HG02852 (cell line): ENCODE data around the gene TMEM8B.
"Not testable (repeated sequence)": the region's sequence is repeated elsewhere in the genome, so short reads cannot be mapped to it uniquely, and the experiment has no call there.

Source experiments
- ATAC-seq: cut with Tn5 transposase; IDR thresholded peaks from one replicate; pipeline ENCODE4 v1.9.1; 2021; ENCODE audit warnings: mild to moderate bottlenecking, moderate library complexity; ENCODE audit not compliant: unreplicated experiment

Gene TMEM8B

DNA sequence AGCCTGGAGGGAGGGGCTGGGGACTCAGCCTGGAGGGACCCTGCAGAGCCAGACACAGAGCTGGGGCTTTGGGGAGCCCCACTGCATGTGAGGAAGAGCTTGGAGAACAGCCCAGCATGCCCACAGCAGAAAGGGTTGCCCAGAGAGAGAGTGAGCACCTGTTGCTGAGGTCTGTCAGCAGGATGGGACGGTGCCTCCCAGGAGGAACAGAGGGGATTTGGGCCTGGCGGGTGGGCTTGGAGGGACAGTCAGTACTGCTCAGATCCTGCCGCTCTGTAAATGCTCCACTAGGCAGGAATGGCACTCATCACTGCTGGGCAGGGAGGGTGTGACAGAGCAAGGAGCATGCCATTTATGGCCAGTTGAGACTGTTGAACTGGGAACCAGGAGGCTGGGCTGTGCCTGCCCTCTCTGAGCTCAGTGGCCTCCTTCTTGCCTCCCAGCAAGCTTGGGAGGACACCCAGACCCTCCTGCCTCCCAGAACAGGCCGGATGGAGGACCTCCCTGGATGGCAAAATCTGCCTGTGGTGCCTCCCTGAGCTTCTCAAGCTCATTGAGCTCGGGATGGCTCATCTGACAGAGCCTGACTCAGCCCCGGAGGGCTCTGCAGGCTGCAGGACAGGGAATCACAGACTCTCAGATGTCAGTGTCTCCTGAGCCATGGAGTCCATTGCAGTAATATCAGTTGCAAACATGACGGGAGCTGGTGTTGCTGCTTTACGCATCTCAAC, 76.2 kb downstream of the TMEM8B start:
- ATAC-seq = no peak

DNA sequence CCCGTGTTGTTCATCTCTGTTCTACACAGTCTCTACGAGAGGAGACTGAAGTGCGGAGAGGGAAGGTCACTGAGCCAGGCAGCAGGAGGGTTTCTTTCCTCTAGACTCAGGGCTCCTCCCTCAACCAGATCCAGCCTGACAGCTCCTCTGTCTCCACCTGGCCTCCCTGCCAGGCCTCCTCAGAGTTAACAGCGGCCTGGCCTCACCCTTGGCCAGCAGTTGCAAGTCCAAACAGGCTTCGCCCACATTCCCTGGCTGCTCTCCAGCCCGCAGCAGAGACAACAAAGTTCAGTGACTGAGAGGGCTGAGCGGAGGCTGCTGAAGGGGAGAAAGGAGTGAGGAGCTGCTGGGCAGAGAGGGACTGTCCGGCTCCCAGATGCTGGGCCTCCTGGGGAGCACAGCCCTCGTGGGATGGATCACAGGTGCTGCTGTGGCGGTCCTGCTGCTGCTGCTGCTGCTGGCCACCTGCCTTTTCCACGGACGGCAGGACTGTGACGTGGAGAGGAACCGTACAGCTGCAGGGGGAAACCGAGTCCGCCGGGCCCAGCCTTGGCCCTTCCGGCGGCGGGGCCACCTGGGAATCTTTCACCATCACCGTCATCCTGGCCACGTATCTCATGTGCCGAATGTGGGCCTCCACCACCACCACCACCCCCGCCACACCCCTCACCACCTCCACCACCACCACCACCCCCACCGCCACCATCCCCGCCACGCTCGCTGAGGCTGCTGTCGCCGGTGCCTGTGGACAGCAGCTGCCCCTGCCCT, 77.1 kb downstream of the TMEM8B start, which contains the start of gene HRCT1:
HRCT1 (plus strand) TSS at position 291 of the 768 bp plus-strand sequence; CDS start at position 377, 86 bp downstream.
- no peak for ATAC-seq

DNA sequence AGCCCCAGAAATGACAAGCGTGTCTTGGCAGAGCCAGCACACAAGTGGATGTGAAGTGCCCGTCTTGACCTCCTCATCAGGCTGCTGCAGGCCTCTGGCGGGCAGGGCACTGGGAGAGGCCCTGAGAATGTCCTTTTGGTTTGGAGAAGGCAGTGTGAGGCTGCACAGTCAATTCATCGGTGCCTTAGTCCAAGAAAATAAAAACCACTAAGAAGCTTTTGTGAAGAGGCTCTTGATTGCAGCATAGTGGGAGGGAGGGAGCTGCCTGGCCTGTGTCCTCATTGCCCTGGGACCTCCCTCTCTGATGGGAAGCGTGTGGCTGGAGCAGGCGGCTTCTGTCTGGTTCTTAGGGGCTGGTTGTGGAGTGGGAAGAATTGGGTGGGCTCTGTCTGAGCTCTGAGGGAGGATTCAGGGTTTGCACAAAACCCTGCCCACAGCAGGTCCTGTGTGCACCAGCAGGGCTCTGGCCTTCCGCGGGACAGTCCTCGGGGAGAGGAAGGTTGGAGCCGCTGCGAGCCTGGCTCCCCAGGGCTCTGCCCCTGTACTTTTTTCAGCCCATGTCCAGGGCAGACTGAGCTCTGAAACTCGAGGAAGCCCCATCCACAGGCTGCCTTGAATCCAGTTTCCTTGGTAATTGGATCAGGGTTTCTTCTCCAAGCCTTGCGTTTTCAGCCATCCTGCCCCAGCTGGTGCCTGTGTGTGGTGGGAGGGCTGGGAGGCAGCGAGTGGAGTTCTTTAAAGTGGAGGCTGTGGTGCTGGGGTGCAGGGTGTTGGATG, 78.1 kb downstream of the TMEM8B start:
- ATAC-seq = no peak

DNA sequence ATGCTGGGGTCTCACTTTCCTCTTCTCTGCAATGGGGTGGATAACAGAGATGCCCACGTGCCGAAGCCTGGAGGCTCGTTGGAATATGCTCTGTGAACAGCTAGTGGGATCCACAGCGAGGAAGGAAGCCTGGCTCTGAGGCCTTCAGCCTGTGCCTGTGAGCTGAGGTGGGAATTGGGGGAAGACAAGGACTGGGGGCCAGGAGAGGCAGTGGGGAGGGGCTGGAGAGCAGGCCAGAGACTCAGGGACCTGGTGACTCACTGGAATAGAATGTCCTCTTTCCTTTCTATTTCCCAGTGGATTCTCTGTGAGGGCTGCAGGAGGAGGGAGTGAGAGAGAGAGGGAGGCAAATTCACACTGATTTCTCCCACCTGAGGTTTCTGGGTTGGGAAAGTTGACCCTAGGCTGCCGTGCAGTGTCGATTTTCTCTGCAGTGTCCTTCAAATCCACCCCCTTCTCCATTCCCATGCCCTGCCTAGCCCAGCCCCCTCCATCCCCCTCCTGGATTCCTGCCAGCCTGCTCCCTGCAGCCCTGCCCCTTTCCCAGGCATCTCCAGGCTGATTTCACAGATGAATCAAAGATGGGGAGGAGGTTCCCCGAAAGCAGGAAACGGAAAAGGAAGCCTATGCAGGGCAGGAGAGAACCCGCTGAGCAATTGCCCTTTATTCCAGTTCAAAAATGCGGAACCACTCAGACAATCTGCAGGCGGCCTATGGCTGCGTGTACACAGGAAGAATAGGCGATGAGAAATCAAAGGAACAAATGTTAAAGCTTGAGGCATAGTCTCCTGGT, 78.9 kb downstream of the TMEM8B start:
- ATAC-seq = no peak

DNA sequence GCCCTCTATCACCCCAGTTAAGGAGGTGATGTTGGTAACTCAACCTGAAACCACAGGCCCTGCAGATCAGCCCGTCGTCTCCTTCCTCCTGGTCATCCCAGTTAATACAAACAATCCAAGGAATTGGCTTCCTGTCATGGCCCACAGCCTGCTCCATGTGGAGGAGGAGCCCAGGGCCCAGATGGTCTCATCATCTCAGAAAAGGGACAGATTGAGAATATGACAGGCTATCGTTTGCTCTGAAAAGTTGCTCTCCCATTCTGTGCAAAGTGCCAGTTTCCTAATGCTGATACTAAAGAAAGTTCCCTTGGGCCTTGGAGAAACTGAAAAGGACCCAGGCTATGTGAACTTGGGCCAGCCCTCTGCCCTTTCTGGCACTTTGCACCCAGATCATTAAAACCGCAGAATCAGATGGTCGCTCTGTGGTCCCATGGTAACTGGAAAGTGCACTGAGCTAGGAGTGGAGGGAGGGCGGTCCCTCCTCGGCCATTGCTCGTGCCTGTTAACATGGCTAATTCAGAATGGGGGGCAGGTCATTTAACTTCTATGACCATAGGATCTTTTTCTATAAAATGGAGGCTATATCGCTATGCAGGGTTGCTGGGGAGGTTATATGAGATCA, 79.6 kb downstream of the TMEM8B start:
- ATAC-seq = no peak

DNA sequence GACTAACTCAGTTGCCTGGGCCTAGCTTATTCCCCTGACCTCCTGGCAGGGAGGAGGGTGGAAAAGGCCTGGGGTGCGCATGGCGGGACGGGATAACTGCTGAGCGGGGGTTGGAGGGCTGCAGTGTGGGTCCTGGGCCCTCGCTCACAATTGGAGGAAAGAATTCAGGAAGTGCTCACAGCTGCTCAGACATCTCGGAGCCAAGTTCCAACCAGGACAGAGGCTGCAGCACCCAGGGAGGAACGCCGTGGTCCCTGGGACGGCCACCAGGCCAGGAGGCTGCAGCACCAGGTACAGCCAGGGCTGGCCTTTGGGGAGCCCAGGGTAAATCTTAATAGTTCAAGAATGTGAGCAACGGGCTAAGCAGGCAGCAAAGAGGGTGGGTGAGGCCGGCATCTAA, 80.2 kb downstream of the TMEM8B start, which contains the start of gene SPAAR:
SPAAR (plus strand) TSS at position 217 of the 400 bp plus-strand sequence. CDS start 974 bp downstream, outside the sequence.
- ATAC-seq = no peak

DNA sequence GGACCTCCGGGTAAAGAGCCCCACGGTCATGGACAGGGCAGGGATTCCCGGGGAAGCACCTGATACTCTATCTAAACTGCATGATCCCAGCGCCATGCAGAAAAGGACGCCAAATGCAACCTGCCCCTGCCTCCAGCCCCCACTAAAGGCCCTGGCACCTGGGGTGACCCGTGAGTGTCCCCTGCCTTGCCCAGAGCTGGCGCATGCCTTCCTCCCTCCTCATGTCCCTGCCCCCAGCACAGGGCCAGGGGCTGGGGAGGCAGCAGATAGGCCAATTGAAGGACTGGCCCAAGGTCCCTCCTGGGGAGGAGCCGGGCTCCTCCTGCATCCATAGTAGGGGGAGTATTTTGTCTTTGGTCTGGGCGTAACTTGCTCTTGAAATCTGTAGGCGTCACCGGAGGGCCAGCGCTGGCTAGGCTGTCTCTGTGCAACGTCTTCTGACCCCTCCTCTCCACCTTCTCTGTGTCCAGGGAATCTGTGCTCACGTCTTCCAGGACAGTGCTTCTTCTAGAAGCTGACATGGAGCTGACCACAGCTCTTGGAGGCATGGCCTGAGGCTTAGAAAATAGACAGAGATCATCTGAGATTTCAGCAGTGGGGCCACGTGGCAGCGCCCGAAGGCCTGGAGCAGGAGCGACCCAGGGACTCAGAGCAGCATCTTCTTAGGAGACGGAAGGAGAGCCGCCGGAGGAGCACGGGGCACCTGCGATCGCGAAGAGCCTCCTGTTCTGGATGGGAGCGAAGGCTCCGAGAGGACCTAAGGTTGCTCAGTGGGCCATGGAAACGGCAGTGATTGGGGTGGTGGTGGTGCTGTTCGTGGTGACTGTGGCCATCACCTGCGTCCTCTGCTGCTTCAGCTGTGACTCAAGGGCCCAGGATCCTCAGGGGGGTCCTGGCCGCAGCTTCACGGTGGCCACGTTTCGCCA, 80.9 kb downstream of the TMEM8B start:
- no peak for ATAC-seq

DNA sequence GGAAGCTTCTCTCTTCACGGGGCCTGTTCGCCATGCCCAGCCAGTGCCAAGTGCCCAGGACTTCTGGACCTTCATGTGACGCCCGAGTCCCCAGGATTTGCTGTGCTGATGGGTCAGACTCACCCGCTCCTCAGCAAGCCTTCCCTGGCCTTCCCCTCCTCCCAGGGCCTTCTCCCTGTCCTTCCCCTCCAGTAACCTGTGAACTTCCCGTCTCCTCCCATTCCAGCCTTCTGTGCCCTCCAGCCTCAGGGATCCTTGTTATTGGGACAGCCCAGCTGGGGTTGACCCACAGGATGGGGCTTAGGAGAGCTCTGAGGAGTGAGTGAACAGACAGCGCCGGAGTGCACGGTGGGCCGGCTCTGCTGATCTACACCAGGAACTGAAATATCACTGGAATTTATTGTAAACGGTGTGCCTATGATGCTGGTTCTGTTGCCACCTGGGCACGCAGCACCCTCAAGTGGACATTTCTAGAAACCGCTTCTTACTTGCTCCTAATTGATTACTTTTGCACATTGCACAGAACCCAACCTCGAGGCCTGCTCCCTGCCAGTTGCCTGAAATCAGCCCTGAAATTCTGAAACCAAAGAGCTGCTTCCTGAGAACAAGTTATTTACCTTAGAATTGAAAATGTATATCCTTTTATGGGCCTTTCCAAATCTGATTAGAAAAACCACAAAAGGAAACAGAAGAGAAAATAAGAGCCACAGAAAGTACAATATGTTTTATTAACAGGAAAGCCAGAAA, 81.8 kb downstream of the TMEM8B start:
- no peak for ATAC-seq

DNA sequence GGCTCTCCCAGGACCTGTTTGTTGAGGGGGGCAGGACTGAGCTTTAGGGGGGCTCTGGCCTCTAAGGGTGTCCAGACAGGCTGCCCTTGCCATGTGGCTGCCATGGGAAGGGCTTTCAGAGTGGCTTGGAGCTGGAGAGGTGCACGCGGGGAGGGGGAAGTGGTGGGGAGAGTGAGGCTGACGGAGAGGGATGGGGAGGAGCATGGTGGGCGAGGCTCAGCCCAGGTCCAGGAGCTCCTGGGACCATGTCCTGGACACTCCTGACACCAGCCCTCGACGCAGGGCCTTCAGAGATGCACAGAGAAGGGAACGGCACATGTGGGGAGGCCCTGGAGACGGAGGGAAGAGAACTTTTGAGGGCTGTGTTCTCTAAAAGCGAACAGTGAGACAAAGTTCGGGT, 82.7 kb downstream of the TMEM8B start:
- no peak for ATAC-seq

DNA sequence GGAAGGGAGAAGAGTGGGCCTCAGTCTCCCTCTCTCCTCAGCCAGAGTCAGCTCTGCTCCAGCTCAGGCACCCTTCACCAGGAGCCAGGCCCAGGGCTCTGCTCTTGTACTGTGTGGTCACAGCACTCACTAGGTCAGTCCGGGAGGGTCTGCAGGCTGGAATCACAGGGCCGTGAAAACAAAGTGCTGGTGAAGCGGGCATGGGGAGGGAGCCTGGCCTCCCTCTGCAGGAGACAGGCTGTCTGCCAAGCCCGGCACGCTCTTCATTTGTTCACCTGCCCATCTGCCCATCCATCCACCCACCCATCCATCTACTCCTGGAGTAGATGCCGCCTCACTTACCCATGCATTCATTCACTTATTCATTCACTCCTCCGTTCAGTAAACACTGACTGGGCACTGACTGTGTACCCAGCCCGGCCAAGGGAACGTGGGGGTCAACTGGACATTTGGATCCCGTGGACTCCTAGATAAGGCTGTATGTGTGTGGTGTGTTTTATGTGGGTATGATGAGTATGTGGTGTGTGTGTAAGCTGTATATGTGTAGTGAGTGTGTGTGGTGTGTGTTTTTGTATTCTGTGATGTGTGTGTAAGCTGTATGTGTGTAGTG, 83.9 kb downstream of the TMEM8B start:
- ATAC-seq = no peak

DNA sequence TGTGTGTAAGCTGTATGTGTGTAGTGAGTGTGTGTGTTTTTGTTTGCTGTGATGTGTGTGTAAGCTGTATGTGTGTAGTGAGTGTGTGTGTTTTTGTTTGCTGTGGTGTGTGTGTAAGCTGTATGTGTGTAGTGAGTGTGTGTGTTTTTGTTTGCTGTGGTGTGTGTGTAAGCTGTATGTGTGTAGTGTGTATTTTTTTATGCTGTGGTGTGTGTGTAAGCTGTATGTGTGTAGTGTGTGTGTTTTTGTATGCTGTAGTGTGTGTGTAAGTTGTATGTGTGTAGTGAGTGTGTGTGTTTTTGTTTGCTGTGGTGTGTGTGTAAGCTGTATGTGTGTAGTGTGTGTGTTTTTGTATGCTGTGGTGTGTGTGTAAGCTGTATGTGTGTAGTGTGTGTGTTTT, 84.4 kb downstream of the TMEM8B start:
- not testable (repeated sequence) for ATAC-seq

DNA sequence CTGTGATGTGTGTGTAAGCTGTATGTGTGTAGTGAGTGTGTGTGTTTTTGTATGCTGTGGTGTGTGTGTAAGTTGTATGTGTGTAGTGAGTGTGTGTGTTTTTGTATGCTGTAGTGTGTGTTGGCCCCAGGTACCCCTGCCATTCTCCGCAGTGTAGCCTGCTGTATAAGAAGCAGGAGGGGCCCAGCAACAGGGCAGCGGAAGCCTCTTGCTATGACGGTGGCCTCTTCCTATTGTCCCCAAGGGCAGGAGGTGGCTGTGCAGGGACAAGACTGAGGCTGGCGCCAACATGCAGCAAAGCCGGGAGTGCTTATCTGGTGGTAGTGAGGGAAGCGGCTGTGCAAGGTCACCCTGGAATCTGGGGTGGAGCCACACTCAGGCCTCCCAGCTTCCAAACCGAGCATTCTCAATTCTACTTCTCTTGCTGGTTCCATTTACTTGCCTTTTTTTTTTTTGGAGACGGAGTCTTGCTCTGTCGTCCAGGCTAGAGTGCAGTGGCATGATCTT, 85.3 kb downstream of the TMEM8B start:
- no peak for ATAC-seq
